ENCODE results near the gene ABCA4. TPM values are rescaled to one million over a fixed set of nuclear protein-coding genes. Genes with fewer than 3 reads are reported as not detected.

The ABCA4 gene
- total RNA-seq, 1 experiment from 2014 or later, result 1.5 TPM

GRCh38 chr1:94095112-94095637, 25.8 kb downstream of the ABCA4 start:
- H3K27ac ChIP-seq (ENCODE audit: low read length), result peak overlapping the region; percentile 86
- no peak for DNase-seq (ENCODE audit: low read depth, low spot score)
- TF ChIP-seq SIN3A (IDR thresholded peaks at IDR 0.05; ENCODE audit: borderline replicate concordance, insufficient read depth, low read depth, low read length) (no peak), POLR2AphosphoS5 (IDR thresholded peaks at IDR 0.05; ENCODE audit: low read depth, low read length) (no peak), TCF7L2 (IDR thresholded peaks at IDR 0.05; ENCODE audit: low read depth, low read length) (no peak), CTCF (IDR thresholded peaks at IDR 0.05) (no peak), REST (IDR thresholded peaks at IDR 0.05; ENCODE audit: insufficient read depth in 1 of 2, low read depth in 2 of 2, low read length in 1 of 2) (no peak)
- ChIA-PET POLR2A (no interaction called here), CTCF (no interaction called here)
- no TSS peak for BruUV-seq (replicated peaks)
- in situ Hi-C loops (cut with HindIII; ENCODE audit: low pct_unique_long_range_greater_than_20kb, low sequenced_read_pairs), result no loop called here
- H3K4me3 ChIP-seq (ENCODE audit: low read depth in 2 of 2, low read length in 2 of 2), result no peak overlapping the region
- peak; percentile 61 for ATAC-seq
- intact Hi-C loops (cut with micrococcal nuclease; ENCODE audit: unreplicated experiment), result no loop called here
- no peaks in the 10 kb centered on the region for H3K36me3 ChIP-seq (ENCODE audit: control insufficient read depth, insufficient read depth, low read length)
- no peaks in the 10 kb centered on the region for H3K9me3 ChIP-seq (ENCODE audit: control insufficient read depth, insufficient read depth, low read depth, low read length)
- H3K4me1 ChIP-seq (ENCODE audit: control insufficient read depth, insufficient read depth, low read length), result peaks cover 42% of the 10 kb centered on the region
- H3K27me3 ChIP-seq (ENCODE audit: control insufficient read depth, insufficient read depth, low read length), result no peaks in the 10 kb centered on the region

GRCh38 chr1:94094469-94095111, 26.4 kb downstream of the ABCA4 start:
- Histone ChIP-seq H3K27ac (ENCODE audit: low read length) (peak overlapping the region; percentile 86), H3K36me3 (ENCODE audit: control insufficient read depth, insufficient read depth, low read length) (no peaks in the 10 kb centered on the region), H3K4me1 (ENCODE audit: control insufficient read depth, insufficient read depth, low read length) (peaks cover 41% of the 10 kb centered on the region), H3K9me3 (ENCODE audit: control insufficient read depth, insufficient read depth, low read depth, low read length) (no peaks in the 10 kb centered on the region), H3K27me3 (ENCODE audit: control insufficient read depth, insufficient read depth, low read length) (no peaks in the 10 kb centered on the region), H3K4me3 (ENCODE audit: low read depth in 2 of 2, low read length in 2 of 2) (no peak overlapping the region)
- ChIA-PET CTCF (no interaction called here), POLR2A (no interaction called here)
- no peak for DNase-seq (ENCODE audit: low read depth, low spot score)
- BruUV-seq (replicated peaks), result no TSS peak
- TF ChIP-seq CTCF (IDR thresholded peaks at IDR 0.05) (no peak), SIN3A (IDR thresholded peaks at IDR 0.05; ENCODE audit: borderline replicate concordance, insufficient read depth, low read depth, low read length) (no peak), TCF7L2 (IDR thresholded peaks at IDR 0.05; ENCODE audit: low read depth, low read length) (peak; percentile 41; the same call in 1 of the 2 replicates)
- intact Hi-C loops (cut with micrococcal nuclease; ENCODE audit: unreplicated experiment) (no loop called here), in situ Hi-C loops (cut with HindIII; ENCODE audit: low pct_unique_long_range_greater_than_20kb, low sequenced_read_pairs) (no loop called here)
- ATAC-seq, result no peak

Data from Panc1 (cell line).